ENCODE data around the gene RPS15.
"Not testable (repeated sequence)": the region's sequence is repeated elsewhere in the genome, so short reads cannot be mapped to it uniquely, and the experiment has no call there.

RPS15 gene

DNA sequence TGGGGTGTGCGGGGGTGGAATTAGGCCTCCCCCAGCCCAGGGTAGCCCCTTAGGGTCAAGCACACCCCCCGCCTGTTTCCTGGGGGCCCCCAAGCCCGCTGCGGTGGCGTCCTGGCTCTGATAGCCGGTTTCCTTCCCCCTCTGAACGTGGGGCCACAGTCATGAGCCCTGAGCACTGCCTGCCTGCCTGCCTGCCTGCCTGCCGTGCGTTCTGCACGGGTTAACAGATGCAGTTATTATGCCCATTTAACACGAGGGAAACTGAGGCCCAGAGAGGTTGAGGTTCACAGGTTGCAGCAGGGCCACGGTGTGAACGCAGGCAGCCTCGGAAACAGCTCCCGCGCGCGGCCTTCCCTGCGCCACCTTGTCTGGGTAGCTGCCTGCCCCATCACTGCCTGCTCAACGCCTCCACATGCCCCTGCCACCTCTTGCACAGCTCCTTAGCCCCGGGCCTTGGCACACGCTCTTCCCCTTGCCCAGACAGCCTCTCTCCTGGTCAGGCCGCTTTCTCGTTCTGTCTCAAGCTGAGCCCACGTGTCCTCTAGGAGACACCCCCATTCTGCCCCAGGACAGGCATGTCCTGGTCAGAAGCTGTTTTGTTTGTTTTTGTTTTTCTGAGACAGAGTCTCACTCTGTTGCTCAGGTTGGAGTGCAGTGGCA is 35.7 kb upstream of the RPS15 start:
- DNase-seq = no peak

DNA sequence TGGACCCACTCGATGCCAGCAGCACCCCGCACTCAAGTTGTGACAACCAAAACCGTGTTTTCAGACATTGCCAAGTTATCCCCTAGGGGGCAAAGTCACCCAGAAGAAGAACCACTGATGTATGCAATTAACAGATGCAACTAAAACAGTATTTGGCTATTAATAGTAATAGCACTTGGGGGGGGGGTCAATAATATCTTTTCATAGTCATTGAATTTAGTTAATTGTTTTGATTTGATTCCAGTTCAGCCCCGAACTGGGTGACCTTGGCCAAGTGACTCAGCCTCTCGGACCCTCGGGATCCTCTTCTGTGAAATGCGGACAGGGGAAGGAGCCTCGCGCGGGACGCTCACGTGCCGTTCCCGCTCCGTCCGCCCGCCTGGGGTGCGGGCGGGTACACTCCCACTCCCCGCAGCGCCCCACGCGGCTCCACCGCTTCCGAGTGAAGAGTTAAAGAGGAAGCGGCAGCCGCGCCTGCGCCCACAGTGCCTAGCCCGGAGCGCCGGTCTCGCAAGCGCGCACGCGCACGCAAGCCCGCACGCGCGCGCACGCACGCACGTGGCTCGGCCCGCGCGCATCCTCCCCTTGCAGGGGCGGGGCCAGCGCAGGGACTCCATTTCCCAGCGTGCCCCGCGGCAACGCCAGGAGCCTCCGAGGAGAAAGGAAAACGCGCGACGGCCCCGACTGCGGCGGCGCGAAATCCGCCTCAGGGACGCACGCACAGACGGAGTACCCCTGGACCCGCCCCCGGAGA is 31.2 kb upstream of the RPS15 start:
- peak; percentile 72 for DNase-seq

DNA sequence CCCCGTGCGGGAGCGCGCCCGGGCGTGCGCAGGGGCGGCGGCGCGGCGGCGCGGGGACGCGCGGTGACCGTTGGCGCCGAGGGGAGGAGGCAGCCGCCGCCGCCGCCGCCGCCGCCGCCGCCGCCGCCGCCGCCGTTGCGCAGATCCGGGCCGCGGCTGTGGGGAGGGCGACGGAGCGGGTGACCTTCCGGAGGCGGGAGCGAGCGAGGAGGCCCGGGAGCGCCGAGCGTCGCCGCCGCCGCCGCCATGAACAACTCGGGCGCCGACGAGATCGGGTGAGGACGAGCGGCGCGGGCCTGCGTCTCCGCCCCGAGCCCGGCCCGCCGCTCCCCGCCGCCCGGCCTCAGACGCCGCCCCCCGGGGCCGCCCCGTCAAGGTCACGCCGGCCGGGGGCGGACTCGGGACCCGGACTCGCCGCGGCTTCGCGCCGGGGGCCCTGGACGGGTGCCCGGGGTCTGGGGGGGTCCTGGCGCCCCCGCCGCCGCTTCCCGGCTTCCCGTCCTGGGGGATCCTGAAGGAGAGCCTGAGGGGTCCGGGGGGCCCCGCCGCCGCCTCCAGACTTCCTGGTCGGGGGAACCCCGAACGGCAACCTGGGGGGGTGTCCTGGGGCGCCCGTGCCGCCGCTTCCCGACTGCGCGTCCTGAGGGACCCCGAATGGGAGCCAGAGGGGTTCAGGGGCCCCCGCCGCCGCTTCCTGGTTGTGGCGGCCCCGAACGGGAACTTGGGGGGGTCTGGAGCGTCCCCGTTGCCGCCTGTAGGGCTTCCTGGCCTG is 30.5 kb upstream of the RPS15 start, which contains the start of gene DAZAP1:
Gene DAZAP1, plus strand, starts transcription at position 59 of the 772 bp plus-strand sequence. Its CDS starts 188 bp downstream, at position 247.
- no peak for DNase-seq

DNA sequence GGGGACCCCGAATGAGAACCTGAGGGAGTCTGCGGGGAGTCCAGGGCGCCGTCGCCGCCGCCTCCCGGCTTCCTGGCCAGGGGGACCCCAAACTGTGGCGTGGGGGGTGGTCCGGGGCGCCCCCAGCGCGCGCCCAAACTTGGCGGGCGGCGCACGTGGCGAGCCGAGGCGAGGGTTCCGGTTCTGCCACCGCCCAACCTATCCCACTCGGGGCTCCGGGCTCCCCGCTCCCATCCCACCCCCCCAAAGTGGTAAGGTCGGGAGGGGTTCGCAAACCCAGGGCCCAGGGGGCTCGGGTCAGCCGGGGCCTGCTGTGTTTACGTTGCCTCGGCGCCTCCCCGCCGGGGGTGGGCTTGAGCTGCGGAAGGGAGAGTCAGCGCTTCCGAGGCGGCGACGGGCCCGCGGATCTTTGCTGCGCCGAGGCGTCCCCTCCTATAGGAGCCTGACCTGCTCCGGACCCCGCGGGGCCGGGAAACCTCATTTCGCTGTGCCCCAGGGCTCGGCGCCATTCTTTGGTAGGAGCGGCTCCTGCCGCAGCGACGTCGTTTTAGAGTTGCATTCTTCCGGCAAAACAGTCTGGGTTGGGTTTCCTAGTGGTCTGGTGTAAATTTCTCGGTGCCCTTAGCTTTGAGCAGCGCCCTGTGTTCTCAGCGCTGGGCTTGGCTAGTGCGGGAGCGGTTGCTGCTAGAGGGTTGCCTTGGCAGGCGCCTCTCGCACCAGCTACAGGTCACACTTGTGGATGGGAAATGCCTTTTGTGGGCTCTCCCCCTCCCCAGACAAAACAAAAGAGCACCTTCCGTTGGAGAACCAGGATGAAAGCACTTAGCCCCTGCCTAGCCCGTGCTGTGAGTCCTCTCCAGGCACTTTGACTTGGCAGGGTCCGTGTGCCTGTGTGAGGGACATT is 29.6 kb upstream of the RPS15 start:
- no peak for DNase-seq

DNA sequence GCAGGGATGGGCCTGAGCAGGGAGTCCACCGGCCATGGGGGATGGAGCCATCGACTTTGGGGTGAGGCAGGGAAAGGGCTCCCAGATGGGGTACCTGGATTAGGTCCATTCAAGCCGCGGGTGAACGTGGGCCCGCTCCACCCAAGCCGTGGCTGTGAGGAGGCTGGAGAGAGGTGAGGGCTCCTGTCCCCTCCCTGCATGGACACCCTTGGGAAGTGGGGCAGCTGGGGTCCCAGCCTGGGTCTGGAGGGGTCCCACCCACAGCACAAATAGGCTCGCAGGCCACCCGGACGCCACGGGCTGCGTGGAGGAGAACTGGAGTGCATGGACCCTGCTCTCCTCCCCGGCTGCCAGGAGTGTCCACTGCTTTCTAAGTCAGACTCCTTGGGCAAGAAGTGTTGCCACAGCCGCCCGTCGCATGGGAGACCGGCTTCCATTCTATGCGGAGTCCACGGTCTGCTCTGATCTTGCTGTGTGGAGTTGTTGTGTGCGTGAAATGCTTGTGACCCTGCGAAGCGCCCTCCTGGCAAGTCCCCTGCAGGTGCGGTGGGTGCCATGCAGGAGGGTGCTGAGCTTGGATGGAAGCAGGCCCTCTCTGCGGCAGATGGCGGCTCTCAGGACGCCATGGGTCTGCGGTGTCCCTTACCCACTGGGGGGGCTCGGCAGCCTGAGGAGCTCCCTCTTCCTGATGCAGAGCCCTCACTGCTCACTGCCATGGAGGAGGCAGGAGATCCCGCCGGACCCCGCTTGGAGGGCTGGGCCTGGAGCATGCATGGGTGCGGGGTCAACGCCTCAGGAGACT is 28.8 kb upstream of the RPS15 start:
- no peak for DNase-seq

DNA sequence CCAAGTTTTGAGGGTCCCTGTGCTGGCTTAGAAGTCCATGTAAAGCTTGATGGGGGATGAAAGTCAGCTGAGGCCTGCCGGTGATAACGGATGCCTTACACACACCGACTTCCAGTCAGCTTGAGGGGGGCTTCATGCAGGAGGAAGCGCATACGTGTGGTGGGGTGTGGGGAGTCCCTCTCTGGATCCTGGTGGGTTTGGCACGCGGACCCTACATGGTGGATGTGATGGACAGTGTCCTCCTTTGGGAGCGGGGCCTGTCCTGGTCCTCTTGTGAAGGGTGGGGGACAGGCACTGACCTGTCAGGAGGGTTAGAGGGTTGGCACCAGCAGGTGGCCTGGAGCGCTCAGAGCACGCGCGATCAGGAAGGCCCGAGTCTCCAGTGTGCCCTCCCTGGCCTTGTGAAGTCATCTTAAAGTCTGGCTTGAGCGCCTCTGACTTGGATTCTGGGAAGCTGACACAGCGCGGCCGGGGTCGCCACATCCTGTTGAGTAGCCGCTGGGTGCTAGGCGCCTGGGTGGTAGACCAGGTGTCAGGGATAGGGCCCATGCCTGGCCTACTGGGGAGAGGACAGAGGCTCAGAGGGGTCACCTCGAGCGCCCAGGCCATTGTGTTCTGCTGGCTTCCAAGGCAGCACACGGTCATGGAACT is 27.9 kb upstream of the RPS15 start:
- no peak for DNase-seq

DNA sequence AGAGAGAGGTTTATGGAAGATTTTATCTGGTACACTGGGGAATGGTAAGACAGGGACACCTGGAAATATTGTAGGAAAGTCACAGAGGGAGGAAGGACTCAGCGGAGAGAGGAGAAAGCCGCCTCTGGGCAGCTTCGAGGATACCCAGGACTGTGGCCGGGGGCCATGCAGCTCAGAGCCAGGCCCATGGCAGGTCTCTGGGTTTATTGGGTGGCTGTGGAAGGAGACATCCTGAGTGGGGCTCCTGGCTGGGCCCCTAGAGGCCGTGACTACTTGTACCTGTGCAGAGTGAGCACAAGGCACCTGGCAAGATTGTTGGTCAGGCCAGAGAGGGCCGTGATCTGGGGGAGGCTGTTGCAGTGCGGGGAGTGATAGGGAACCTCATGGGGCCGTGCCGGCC is 27.4 kb upstream of the RPS15 start:
- DNase-seq = no peak

DNA sequence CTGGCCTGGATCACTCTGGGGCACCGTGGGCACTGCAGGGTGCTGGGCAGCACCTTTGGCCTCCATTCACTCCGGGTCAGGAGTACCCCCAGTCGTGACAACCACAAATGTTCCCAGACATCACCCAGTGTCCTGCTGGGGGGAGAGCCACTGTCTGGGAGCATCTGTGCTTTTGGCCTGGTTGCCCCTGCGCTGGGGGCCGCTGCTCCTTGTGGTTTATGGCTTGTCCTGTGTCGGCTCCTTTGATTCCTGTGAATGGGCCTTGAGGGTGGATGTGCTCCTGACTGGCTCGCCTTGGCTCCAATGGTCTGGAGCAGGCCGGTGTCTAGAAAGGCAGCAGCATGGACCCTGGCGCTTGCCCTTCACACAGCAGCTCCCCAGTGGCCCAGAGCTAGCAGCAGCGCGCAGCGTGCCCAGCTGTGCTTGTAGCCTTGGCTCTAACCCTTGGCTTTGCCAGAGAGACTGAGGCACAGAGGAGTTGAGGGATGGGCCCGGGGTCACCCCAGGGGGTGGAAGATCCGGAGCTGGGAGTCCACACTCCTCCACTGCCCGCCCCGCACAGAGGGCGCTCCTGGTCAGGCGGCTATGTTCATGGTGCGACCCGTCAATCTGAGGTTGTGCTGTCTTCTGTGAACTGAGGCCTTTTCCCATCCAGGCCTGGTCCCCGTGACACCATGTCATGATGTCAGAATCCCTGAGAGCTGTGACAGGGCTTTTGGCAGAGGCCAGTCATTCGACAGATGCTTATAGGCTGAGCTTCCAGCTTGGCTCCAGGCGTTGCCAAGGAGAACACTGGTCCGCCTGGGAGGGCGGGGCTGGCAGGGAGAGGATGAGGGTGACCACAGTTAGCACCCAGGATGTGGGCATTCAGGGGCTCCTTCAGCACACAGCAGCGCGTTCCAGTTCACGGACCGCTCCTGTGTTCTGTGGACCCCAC is 26.7 kb upstream of the RPS15 start:
- DNase-seq = no peak

DNA sequence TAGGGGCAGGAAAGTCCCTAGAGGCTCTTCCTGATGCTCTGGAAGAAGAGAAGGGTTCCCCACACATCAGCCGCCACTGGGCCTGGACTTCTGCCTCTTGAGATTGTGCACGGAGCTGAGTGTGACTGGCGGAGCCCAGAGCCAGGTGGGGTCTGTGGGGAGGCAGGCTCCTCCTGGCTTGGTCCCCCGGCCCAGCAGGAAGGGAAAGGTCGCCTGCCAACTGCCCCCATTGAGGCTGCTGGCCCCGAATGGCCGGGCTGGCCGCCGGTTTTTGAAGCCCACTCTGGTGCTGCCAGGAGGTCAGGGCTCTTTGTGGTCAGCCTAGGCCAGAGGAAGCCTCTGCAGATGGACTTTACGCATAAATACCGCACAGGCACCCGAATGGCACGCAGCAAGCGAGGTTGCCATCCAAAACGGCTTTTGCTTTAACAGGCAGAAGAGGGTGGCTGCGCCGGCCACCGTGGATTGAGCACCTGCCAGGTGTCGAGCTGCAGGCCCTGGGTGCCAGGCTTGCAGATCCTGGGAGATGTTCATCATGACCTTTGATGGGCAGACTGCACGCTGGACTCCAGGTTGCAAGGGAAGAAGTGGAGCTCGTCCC is 25.8 kb upstream of the RPS15 start:
- no peak for DNase-seq

DNA sequence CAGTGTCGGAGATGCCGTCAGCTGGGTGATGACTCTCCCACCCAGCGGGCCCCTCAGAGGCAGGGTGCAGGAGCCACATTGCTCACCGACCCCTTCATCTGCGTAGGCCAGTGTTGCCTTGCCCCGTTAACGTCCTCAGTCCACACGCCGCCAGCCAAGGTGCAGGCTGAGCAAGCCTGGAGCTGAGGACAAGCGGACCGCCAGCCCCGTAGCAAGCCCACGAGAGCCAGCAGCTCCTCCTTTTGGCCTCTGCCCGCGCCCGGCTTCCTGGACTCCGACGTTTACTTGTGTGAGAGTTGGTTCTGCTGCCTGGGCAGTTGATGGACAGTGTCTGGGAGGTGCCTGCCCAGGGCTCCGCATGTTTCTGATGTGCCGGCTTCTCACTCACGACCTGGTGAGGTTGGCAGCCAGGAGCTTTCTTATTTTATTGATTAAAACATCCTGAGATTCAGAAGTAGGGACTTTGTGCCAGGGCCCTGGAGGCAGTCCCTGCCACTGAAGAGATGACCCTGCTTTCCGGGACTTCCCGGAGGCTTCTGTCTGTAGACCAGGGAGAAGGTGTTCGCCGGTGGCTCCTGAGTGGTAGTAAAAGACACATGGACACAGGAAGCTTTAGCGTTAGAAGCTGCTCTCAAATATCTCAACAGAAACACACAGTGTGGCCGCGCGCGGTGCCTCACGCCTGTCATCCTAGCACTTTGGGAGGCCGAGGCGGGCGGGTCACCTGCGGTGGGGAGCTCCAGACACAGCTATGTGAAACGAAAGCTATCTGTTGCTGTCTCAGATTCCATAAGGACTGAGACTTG is 25.0 kb upstream of the RPS15 start:
- DNase-seq = no peak

DNA sequence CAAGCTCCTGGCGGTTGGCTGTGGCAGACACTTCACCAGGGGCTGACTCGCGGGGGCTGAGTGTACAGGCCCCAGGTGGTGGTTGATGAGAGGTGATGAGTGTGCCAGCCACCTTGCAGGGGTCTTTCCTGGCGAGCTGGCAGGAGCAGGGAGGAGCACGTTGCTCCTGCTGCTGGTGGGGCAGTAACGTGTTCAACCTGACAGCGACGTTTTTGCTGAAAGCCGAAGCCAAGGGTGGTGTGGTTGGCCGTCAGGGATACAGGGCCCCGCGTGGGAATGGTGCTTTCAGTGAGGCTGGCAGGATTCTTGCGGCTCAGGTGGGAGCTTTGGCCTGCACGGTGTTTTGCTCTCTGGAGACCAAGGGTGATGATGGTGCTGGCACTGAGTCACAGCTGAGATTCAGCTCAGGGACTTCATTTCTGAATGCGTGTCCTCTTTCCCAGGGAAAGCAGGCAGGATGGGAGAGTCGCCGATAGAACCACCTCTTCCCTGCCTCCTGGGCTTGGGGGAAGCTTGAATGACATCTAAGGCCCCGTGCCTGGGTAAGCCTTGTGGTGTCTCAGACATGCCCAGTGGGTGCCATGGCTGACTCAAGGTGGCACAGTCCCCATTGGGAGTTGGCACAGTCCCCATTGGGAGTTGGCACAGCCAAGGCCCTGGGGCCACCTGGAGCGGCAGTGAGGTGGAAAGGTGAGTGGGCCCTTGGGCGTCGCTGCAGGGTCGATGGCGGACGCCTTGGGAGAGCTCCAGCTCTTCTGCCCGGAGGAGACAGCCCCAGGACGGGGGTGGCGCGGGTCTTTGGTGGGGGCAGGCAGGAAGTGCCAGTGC is 22.0 kb upstream of the RPS15 start:
- no peak for DNase-seq

DNA sequence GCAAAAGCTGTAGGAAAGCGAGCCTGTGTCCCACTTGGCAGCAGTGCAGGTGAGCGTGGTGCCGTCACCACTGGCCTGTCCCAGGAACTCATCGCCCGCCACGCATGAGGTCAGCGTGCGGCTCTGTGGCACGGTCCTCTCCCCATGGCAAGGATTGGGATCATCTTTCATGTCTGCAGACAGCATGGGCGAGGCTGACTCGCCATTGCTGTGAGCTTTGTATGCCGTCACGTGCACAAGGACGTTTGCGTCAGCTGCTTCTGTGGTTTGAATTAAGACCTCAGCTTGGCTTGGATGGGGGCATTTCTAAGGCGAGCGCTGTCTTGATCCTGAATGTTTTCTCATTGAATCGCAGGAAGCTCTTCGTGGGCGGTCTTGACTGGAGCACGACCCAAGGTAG is 21.1 kb upstream of the RPS15 start:
- no peak for DNase-seq

DNA sequence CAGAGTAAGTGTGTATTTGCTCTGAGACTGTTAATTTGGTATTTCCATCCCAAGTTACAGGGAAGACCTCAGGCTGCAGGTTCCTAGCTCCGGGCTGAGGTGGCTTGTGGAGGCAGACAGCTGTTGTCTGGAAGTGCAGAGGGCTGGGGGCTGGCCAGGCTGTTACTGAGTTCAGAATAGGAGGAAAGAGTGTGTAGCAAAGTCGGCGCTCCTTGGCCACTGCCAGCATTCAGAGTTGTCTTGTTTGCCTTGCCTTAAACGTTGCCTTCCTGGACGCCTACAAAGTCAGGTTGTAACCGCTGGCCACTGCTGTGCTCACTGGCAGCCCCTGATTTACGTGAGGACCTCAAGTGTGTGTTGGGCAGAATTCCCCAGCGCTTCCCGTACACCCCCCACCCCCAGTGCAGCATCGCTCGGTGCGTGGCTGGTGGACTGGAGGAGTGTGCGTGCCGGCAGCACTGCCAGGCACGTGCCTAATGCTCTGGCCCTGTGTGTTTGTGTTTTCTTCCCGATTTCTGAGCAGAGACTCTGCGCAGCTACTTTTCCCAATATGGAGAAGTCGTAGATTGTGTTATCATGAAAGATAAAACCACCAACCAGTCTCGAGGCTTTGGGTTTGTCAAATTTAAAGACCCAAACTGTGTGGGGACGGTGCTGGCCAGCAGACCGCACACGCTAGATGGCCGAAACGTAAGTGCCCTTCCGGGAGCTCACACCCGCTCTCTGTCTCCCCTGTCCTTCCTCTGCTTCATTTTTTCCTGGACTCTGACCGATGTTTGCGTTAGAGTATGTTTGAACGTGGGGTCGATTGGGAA is 20.3 kb upstream of the RPS15 start:
- DNase-seq = no peak

DNA sequence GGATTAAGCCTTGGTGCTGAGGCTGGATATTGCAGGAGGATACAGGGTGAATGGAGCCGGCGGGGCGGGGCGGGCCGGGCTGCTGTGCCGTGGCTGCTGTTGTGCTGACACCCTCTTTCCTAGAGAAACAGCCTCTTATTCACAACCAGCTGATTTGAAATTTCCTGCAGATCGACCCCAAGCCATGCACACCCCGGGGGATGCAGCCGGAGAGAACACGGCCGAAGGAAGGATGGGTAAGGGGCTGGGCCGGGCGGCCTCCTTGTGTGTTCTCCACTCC is 19.8 kb upstream of the RPS15 start:
- no peak for DNase-seq

DNA sequence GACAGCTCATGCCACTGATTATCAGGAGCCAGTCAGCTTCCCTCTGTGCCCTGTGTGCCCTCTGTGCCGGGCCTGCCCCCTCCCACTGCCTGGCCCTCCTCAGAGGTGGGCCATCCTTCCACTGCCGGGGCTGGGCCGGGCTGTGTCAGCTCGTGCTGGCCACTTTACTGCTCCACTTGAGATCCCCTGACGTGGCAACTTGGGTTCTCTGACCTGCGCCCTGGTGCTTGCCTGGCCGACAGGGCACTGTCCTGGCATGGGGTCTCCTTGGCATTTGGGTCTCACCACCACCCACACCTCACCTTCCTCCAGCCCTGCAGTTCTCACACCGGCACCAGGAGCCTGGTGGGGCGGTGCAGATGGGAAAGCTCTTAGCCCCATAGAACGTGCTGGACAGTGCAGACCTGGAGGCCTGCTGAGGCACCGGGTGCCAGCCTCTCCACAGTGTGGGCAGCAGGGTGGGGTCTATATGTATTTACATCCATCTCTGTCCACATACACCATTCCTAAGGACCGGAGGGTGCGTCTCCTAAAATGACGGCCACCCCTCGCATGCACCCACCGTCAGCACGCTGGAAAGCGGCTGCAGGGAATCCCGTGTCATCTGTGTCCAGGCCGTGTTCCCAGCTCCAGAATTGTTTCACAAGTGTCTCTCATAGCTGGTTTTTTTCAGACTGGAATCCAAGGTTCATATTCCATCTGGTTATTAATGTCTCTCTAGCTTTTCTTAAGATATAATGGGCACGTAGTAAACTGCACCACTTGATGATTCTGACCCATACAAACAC is 19.1 kb upstream of the RPS15 start:
- no peak for DNase-seq

DNA sequence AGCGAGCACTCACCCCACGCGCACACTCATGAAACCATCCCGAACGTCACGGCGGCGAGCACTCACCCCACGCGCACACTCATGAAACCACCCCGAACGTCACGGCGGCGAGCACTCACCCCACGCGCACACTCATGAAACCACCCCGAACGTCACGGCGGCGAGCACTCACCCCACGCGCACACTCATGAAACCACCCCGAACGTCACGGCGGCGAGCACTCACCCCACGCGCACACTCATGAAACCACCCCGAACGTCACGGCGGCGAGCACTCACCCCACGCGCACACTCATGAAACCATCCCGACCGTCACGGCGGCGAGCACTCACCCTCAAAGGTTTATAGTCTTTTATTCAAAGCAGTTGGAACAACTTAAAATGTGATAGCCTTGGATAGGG is 18.1 kb upstream of the RPS15 start:
- DNase-seq = not testable (repeated sequence)

Measured in SIG-M5 (cell line).